Hepatic stellate cell (primary cell): ENCODE measurements around the gene MCRIP2.
A peak's percentile ranks its signal among the peaks of the same experiment; 100 is the strongest.
"Not testable (repeated sequence)": the region's sequence is repeated elsewhere in the genome, so short reads cannot be mapped to it uniquely, and the experiment has no call there.

Experiments used
- DNase-seq: peaks from one replicate; pipeline ENCODE4 v3.0.0; 2011; ENCODE audit warnings: low spot score

MCRIP2 gene

GRCh38 chr16:681746-682427 is 40.3 kb downstream of the MCRIP2 start:
- DNase-seq: no peak

- no peak for DNase-seq
Observed at GRCh38 chr16:682493-683395, 41.1 kb downstream of the MCRIP2 start.

- DNase-seq: no peak
Observed at GRCh38 chr16:683396-684070, 41.9 kb downstream of the MCRIP2 start.

GRCh38 chr16:684071-684794 is 42.6 kb downstream of the MCRIP2 start, which contains the start of gene JMJD8:
TSS of gene JMJD8 (minus strand) at chr16:684334. CDS start at chr16:684319, 15 bp downstream.
- DNase-seq: peak; percentile 97

GRCh38 chr16:684961-685696 is 43.5 kb downstream of the MCRIP2 start:
- DNase-seq: no peak

GRCh38 chr16:685967-686366 is 44.3 kb downstream of the MCRIP2 start:
- no peak for DNase-seq

GRCh38 chr16:686459-687260 is 45.0 kb downstream of the MCRIP2 start:
- DNase-seq: no peak

GRCh38 chr16:687499-687898 is 45.9 kb downstream of the MCRIP2 start:
- no peak for DNase-seq

GRCh38 chr16:689175-689897 is 47.7 kb downstream of the MCRIP2 start:
- DNase-seq: no peak

GRCh38 chr16:691242-691641 is 49.6 kb downstream of the MCRIP2 start:
- DNase-seq: not testable (repeated sequence)

- DNase-seq: no peak
Observed at GRCh38 chr16:692356-693108, 50.9 kb downstream of the MCRIP2 start.

GRCh38 chr16:693364-693763 is 51.7 kb downstream of the MCRIP2 start:
- DNase-seq: no peak

- no peak for DNase-seq
Observed at GRCh38 chr16:693766-694165, 52.1 kb downstream of the MCRIP2 start.

- DNase-seq: no peak
Observed at GRCh38 chr16:694187-694862, 52.7 kb downstream of the MCRIP2 start.

- DNase-seq: no peak
Observed at GRCh38 chr16:694863-695354, 53.3 kb downstream of the MCRIP2 start.

- no peak for DNase-seq
Observed at GRCh38 chr16:695355-696089, 53.9 kb downstream of the MCRIP2 start.
